GM18520 (cell line): ENCODE measurements around the gene ALKBH7.

Source experiments
- ATAC-seq: cut with Tn5 transposase; IDR thresholded peaks from one replicate; pipeline ENCODE4 v1.9.1; 2021; ENCODE audit not compliant: unreplicated experiment

The ALKBH7 gene

GRCh38 chr19:6424195-6424938 lies 51.8 kb downstream of the ALKBH7 start, which contains the start of gene KHSRP:
TSS of gene KHSRP (minus strand) at chr19:6424811. CDS start at chr19:6424701, 110 bp downstream.
- ATAC-seq: no peak
